GM19240 (cell line): ENCODE results near the gene NOMO2.
"Not testable (repeated sequence)": the region's sequence is repeated elsewhere in the genome, so short reads cannot be mapped to it uniquely, and the experiment has no call there.

ENCODE experiments used
- DNase-seq: peaks from one replicate; pipeline ENCODE4 v3.0.0; 2011; ENCODE audit warnings: low spot score; ENCODE audit not compliant: insufficient read length

Gene NOMO2

GRCh38 chr16:18575298-18575917 lies 13.5 kb upstream of the NOMO2 start:
- DNase-seq, result not testable (repeated sequence)

GRCh38 chr16:18573887-18574286 lies 12.0 kb upstream of the NOMO2 start:
- DNase-seq, result not testable (repeated sequence)

GRCh38 chr16:18572973-18573372 lies 11.1 kb upstream of the NOMO2 start:
- DNase-seq, result not testable (repeated sequence)

- DNase-seq, result not testable (repeated sequence)
Measured at GRCh38 chr16:18571307-18571850, 9.5 kb upstream of the NOMO2 start.

- not testable (repeated sequence) for DNase-seq
Measured at GRCh38 chr16:18570529-18571306, 8.8 kb upstream of the NOMO2 start.

- DNase-seq, result not testable (repeated sequence)
Measured at GRCh38 chr16:18560416-18561220, 1.3 kb downstream of the NOMO2 start.

GRCh38 chr16:18553671-18554070 lies 8.2 kb downstream of the NOMO2 start:
- not testable (repeated sequence) for DNase-seq

- DNase-seq, result not testable (repeated sequence)
Measured at GRCh38 chr16:18547382-18547781, 14.5 kb downstream of the NOMO2 start.

- DNase-seq, result not testable (repeated sequence)
Measured at GRCh38 chr16:18546853-18547252, 15.0 kb downstream of the NOMO2 start.

GRCh38 chr16:18544232-18545081 lies 17.4 kb downstream of the NOMO2 start:
- DNase-seq, result not testable (repeated sequence)

- DNase-seq, result not testable (repeated sequence)
Measured at GRCh38 chr16:18541912-18542311, 20.0 kb downstream of the NOMO2 start.

GRCh38 chr16:18537004-18537403 lies 24.9 kb downstream of the NOMO2 start:
- not testable (repeated sequence) for DNase-seq

- DNase-seq, result not testable (repeated sequence)
Measured at GRCh38 chr16:18535519-18536168, 26.3 kb downstream of the NOMO2 start.

- not testable (repeated sequence) for DNase-seq
Measured at GRCh38 chr16:18534308-18534707, 27.6 kb downstream of the NOMO2 start.

GRCh38 chr16:18531323-18531722 lies 30.6 kb downstream of the NOMO2 start:
- DNase-seq, result not testable (repeated sequence)

GRCh38 chr16:18530329-18530728 lies 31.6 kb downstream of the NOMO2 start:
- DNase-seq, result not testable (repeated sequence)

- DNase-seq, result not testable (repeated sequence)
Measured at GRCh38 chr16:18526547-18526946, 35.4 kb downstream of the NOMO2 start.

GRCh38 chr16:18525882-18526482 lies 35.9 kb downstream of the NOMO2 start:
- not testable (repeated sequence) for DNase-seq

GRCh38 chr16:18522637-18523036 lies 39.3 kb downstream of the NOMO2 start:
- not testable (repeated sequence) for DNase-seq
